Activated naive CD8-positive, alpha-beta T cell (primary cell): ENCODE data around the gene SURF2.

Source experiments
- H3K27ac Mint-ChIP-seq: one replicate; pipeline ENCODE4 v1.8.0; 2021; ENCODE audit warnings: mixed read lengths
- H3K27me3 Mint-ChIP-seq: one replicate; pipeline ENCODE4 v1.8.0; 2021; ENCODE audit warnings: mixed read lengths
- H3K36me3 Mint-ChIP-seq: one replicate; pipeline ENCODE4 v1.8.0; 2021; ENCODE audit warnings: mixed read lengths
- H3K4me1 Mint-ChIP-seq: one replicate; pipeline ENCODE4 v1.8.0; 2021; ENCODE audit warnings: low read depth, mixed read lengths
- H3K4me3 Mint-ChIP-seq: one replicate; pipeline ENCODE4 v1.8.0; 2021; ENCODE audit warnings: mild to moderate bottlenecking, mixed read lengths
- H3K9me3 Mint-ChIP-seq: one replicate; pipeline ENCODE4 v1.8.0; 2021; ENCODE audit warnings: low read depth, mixed read lengths

Gene SURF2

DNA sequence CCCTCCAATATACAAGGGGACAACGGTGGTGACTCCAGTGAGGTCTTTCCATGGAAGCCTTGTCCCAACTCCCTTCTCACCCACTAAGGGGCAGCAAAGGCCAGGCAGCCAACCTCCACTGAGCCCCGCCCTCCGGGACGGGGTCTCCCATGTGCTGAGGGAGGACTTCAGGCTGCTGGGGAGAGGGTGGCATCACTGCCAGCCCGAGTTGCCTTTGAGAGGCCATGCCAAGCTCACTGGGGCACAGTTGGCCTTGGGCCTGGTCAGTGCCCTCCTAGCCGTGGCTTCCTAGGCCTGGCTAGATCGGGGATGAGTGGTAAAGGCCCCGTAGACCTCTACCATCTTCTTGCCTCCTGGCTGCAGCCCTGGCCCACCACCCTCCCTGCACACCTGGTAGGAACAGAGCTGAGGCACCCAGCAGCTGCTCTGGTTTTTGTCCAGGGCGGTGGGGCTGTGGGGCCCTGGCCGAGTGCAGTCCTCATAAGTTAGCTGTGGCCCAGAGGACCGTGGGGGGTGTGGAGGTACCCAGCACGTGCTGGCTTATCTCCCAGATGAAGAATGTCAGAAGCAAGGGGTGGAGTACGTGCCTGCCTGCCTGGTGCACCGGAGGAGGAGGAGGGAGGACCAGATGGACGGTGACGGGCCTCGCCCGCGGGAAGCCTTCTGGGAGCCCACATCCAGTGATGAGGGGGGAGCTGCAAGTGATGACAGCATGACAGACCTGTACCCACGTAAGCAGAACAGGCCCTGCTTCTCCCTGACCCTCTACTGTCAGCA is 3.2 kb downstream of the SURF2 start:
- no peaks in the 10 kb centered on the region for H3K27me3 Mint-ChIP-seq
- peaks cover 38% of the 10 kb centered on the region for H3K4me1 Mint-ChIP-seq
- H3K9me3 Mint-ChIP-seq = no peaks in the 10 kb centered on the region
- no peak overlapping the region for H3K27ac Mint-ChIP-seq
- H3K4me3 Mint-ChIP-seq = peak overlapping the region; percentile 42
- H3K36me3 Mint-ChIP-seq = no peaks in the 10 kb centered on the region

DNA sequence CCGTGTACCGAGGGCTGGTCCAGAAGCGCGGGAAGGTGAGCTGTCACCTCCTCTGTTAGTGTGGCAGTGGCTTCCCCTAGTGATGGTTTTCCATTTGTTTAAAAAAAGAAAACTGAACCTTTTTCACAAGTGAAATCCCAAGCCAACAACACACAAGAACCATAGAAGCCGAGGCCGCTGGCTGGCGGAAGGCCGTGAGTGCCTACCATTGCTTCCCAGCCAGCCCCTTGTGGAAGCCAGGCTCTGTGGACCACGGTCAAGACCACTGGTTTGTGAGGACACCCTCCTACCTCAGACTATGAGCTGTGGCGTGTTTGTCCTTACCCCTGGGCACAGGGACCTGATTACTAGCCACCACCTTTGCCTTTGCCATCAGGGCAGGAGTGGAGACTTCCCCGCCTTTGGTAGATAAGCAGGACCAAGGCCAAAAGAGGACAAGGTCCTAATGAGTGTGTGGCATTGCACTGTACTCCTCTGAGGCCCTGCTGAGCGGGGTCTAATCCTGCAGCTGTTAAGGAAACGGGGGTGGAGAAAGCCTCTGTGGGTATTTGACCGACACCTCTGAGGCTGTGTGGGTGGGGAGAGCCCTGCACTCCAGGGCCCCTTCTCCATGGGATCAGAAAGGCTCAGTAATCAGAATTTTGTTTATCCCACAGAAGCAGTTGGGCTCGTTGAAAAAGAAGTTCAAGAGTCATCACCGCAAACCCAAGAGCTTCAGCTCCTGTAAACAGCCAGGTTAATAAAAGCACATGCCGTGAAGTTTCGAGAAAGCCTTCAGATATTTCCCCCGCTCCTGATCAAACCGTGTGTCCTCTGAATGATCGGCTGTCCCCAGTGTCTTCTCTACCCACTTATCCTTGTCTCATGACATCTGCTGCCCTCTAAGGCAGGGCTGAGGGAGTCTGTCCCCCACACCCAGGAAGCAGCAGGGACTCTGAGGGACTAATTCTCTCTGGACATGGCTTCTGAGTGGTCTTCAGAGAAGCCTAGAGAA is 4.3 kb downstream of the SURF2 start:
- Mint-ChIP-seq H3K27me3 (no peaks in the 10 kb centered on the region), H3K27ac (peak overlapping the region; percentile 87), H3K36me3 (no peaks in the 10 kb centered on the region), H3K9me3 (no peaks in the 10 kb centered on the region), H3K4me3 (peak overlapping the region; percentile 27), H3K4me1 (peaks cover 33% of the 10 kb centered on the region)

DNA sequence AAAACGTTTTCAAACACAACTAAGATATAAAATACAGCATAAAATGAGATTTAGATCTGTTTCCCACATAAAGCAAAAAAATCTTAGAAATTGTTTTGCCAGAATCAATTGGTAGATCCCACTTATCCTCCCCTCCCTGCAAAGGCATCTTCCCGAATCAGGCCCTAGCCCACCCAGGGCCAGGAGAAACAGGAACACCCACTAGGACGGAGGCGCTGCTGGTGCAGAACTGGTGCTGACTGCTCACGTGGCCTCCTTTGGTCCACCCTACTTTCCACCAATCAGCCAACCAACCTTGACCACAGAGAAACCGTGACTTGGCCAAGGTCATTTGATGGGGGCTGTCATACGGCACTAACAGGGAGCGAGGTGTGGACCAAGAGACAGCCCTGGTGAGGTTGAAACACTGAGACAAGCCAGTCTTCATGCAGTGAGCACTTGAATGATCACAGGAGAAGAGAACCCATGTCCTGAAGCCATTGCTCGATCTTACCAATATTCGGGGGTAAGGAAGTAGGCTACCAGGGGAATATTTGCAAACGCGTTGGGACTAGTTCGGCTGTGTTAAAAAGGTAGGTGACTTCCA is 5.2 kb downstream of the SURF2 start:
- H3K27me3 Mint-ChIP-seq = no peaks in the 10 kb centered on the region
- peak overlapping the region; percentile 87 for H3K27ac Mint-ChIP-seq
- peaks cover 38% of the 10 kb centered on the region for H3K4me1 Mint-ChIP-seq
- H3K9me3 Mint-ChIP-seq = no peaks in the 10 kb centered on the region
- H3K36me3 Mint-ChIP-seq = no peaks in the 10 kb centered on the region
- no peak overlapping the region for H3K4me3 Mint-ChIP-seq

DNA sequence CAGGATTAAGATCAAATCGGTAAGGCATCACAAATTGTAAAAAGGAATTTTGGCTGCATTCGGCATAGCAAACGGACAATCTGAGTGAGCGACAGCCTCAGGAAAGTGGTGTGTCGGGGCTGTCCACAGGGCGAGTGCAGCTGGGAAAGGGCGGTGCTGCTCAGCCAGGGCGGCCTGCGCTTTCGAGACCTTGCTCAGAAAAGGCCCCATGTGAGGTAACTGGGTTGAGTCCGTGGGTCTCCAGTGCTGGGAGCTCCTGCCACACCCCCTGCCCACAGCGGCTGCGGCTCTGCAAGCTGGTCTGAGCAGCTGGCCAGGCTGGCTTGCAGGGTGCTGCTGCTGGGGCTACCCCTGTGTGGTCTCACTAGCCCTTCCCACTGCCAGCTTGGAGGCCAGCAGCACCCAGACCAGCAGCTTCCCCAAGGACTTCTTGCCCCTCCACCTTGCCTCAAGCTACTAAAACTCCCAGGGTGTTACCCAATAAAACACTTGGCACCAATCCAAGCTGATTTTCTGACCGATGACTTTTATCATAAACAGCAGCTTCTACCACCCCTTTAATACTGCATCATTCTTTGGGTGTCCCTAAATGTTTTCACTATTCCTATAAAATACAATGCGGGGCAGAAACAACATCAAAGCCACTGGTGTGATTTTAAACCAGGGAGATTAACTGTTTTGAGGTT is 6.2 kb downstream of the SURF2 start:
- Mint-ChIP-seq H3K4me3 (no peak overlapping the region), H3K4me1 (peaks cover 36% of the 10 kb centered on the region), H3K36me3 (no peaks in the 10 kb centered on the region), H3K27me3 (no peaks in the 10 kb centered on the region), H3K27ac (peak overlapping the region; percentile 75), H3K9me3 (no peaks in the 10 kb centered on the region)

DNA sequence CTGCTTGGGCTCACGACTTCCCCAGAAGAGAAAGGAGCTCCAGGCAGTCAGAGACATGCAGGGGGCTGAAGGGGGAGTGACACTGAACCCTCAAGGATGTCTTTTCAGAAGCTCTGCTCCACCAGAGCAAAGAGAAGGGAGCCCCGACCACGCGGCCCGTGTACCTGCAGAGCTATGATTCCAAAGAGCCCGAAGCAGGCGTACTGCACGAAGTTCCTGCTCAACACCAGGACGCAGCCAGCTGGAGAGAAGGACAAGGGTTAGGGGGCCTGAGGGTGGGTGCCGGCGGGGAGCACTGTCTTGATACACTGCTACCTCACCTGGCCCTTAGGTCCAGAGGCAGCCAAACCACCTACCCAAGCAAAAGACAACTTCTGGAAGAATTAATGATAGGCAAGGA is 10.1 kb downstream of the SURF2 start:
- Mint-ChIP-seq H3K4me1 (peaks cover 45% of the 10 kb centered on the region), H3K27me3 (no peaks in the 10 kb centered on the region), H3K9me3 (no peaks in the 10 kb centered on the region), H3K27ac (no peak overlapping the region), H3K36me3 (peaks cover 3% of the 10 kb centered on the region), H3K4me3 (no peak overlapping the region)

DNA sequence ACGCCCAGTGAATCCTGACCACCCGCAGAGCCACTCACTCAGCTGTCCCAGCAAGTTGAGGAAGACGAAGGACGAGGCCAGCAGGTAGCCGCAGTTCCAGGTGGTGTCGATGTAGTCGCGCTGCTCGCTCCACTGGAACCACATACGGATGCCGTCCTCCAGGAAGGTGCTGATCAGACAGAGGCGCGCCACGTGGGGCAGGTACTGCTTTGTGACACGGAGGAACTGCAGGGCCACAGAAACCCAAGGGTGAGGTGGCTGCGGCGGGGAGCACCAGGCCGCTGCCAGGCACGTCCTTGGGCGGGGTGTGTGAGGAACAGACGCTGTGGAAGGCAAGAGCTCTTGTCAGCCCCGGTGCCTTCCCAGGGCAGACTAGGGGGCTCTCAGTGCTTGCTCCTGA is 10.9 kb downstream of the SURF2 start:
- H3K4me3 Mint-ChIP-seq = no peak overlapping the region
- H3K27me3 Mint-ChIP-seq = no peaks in the 10 kb centered on the region
- H3K9me3 Mint-ChIP-seq = no peaks in the 10 kb centered on the region
- H3K27ac Mint-ChIP-seq = no peak overlapping the region
- peaks cover 3% of the 10 kb centered on the region for H3K36me3 Mint-ChIP-seq
- peaks cover 53% of the 10 kb centered on the region for H3K4me1 Mint-ChIP-seq

DNA sequence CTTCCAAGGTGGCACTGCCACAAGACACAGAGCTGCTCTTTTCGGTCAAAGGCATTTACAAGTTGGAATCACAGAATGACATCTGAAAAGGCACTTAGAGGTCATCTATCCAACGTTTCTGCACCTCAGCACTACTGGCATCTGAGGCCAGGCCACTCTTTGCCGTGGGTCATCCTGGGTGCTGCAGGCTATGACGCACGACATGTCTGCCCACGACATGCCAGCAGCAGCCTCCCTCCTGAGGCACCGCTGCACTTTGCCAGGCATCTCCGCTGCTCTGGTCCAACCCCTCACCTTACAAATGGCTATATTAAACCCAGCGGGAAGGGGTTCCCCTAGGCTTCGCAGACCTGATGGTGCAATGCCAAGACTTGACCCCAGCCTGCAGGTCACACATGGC is 11.4 kb downstream of the SURF2 start:
- Mint-ChIP-seq H3K9me3 (no peaks in the 10 kb centered on the region), H3K27ac (no peak overlapping the region), H3K27me3 (no peaks in the 10 kb centered on the region), H3K36me3 (peaks cover 6% of the 10 kb centered on the region), H3K4me3 (no peak overlapping the region), H3K4me1 (peaks cover 59% of the 10 kb centered on the region)

DNA sequence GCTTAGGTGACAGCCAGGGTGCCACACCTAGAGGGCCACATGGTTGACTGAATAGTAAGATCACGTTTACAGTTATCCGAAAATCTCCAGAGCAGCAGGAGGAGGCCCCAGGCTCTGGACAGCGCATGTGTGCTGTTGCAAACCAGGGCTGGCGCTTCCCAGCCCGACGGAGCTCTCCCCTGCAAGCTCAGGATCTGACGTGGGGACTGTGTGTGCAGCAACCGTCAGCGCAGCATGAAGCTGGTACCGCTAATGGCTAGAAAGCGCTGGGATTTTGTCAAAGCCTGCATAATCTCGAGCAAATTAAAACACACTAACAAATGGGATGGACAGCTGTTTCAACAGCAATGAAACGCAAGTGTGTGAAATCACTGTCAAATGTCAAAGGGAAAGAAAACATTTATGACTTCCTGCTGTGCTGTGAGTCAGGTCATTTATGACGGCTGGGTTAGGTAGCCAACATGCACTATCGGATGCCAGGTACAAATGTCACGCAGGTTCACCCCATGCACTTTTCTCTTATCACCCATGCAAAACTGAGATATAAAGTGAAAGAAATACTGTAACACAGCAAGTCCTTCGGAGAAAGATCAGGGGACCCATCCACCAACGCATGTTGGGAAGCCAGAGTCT is 12.0 kb downstream of the SURF2 start:
- H3K36me3 Mint-ChIP-seq = peaks cover 6% of the 10 kb centered on the region
- peak overlapping the region; percentile 80 for H3K4me3 Mint-ChIP-seq
- H3K9me3 Mint-ChIP-seq = no peaks in the 10 kb centered on the region
- peak overlapping the region; percentile 88 for H3K27ac Mint-ChIP-seq
- peaks cover 65% of the 10 kb centered on the region for H3K4me1 Mint-ChIP-seq
- no peaks in the 10 kb centered on the region for H3K27me3 Mint-ChIP-seq

DNA sequence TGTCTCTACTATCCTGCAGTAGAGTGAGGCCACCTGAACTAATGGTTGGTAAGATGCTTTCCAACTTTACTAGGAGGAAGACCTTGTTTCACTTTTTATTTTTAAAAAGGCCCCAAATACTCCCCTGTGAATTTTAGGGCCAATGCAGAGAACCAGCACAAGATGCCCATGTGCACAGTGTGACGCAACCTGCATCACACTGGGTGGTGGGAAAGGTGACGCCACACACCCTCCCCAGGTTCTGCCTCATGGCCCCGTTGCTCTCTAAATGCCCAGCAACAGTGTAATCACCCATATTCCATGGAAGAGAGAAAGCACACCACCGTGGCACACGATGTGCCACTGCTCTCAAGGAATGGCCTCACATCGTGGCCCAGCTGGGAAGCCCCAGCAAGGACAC is 13.1 kb downstream of the SURF2 start:
- Mint-ChIP-seq H3K27ac (peak overlapping the region; percentile 88), H3K4me1 (peaks cover 69% of the 10 kb centered on the region), H3K4me3 (peak overlapping the region; percentile 80), H3K27me3 (no peaks in the 10 kb centered on the region), H3K36me3 (peaks cover 6% of the 10 kb centered on the region), H3K9me3 (no peaks in the 10 kb centered on the region)

DNA sequence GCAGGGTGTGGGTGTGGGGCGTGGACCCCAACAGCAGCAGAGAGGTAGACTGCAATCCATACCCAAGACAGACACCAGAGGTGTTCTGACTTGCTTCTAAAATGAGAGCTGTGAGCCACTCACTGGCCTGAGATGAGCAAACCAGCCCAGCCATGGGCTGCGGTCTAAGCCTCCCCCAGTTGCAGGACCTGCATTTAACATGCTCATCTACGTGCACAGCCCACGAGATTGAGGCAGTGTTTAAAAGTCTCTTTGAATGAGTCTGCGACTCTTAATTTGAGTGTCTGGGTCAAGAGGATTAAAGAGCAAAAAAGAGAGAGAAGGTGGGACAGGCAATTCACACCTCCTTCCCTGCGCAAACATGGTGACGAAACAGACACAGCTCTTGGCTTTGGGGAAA is 13.6 kb downstream of the SURF2 start:
- H3K4me3 Mint-ChIP-seq = peak overlapping the region; percentile 80
- no peaks in the 10 kb centered on the region for H3K27me3 Mint-ChIP-seq
- H3K36me3 Mint-ChIP-seq = peaks cover 6% of the 10 kb centered on the region
- no peaks in the 10 kb centered on the region for H3K9me3 Mint-ChIP-seq
- peak overlapping the region; percentile 88 for H3K27ac Mint-ChIP-seq
- H3K4me1 Mint-ChIP-seq = peaks cover 71% of the 10 kb centered on the region

DNA sequence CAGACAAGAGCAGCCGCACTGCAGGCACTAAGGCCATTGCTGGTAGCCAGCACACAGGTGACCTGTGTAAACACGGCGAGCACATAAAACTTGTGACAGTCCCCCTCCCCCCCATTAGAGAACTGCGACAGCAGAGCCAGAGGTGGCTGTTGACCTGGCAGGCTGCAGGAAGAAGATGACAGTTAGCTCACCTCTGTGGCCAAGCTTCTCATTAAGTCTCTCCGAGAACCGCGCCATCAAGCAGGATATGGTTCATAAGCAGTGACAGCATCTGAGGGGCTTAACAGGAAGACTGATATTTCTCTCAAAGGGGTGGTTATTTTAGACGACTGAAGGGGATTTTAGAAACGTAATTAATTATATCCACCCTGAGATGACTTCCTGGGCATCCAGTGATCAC is 14.3 kb downstream of the SURF2 start:
- Mint-ChIP-seq H3K27me3 (no peaks in the 10 kb centered on the region), H3K4me3 (peak overlapping the region; percentile 80), H3K4me1 (peaks cover 71% of the 10 kb centered on the region), H3K9me3 (no peaks in the 10 kb centered on the region), H3K27ac (peak overlapping the region; percentile 88), H3K36me3 (peaks cover 6% of the 10 kb centered on the region)

DNA sequence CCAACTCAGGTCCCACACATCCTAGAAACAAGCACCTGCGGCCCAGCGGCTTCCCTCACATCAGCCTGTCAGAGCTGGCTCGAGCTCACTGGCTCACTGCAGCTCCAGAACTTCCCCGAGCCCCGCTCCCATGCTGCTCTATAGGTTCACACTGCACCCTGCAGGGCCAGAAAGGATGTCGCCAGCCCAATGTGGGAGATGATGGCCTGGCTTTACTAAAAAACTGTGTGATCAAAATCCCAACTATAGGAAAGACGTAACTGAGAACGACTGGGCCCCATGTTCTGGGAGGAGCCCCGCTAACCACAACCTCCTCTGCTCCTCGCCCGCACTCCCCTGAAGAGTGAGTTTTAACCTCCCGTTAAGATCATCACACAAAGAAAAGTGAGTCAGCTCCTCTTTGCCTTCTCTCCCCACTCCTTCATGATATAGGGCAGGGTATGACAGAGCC is 14.9 kb downstream of the SURF2 start:
- peak overlapping the region; percentile 80 for H3K4me3 Mint-ChIP-seq
- H3K27me3 Mint-ChIP-seq = no peaks in the 10 kb centered on the region
- peak overlapping the region; percentile 88 for H3K27ac Mint-ChIP-seq
- peaks cover 6% of the 10 kb centered on the region for H3K36me3 Mint-ChIP-seq
- peaks cover 66% of the 10 kb centered on the region for H3K4me1 Mint-ChIP-seq
- no peaks in the 10 kb centered on the region for H3K9me3 Mint-ChIP-seq

DNA sequence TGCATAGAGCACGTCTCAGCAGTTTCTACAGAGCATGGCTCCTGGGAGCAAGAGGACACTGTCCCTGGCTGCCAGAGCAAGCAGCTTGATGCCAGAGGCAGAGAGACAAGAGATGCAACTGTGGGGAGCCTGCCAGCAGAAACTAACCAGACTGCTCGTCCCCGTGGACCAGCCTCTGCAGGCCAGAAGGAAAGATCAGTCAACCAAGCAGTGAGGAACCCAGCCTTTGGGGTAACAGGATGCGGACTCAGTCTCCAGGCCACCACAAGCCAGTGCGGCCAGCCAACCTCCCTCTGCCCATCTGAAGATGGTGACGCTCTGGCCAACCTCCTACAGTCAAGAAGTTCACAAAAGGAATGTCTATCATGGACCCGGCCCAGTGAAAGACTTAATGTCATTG is 15.8 kb downstream of the SURF2 start:
- peaks cover 63% of the 10 kb centered on the region for H3K4me1 Mint-ChIP-seq
- no peaks in the 10 kb centered on the region for H3K27me3 Mint-ChIP-seq
- no peaks in the 10 kb centered on the region for H3K9me3 Mint-ChIP-seq
- peak overlapping the region; percentile 88 for H3K27ac Mint-ChIP-seq
- peak overlapping the region; percentile 80 for H3K4me3 Mint-ChIP-seq
- peaks cover 6% of the 10 kb centered on the region for H3K36me3 Mint-ChIP-seq

DNA sequence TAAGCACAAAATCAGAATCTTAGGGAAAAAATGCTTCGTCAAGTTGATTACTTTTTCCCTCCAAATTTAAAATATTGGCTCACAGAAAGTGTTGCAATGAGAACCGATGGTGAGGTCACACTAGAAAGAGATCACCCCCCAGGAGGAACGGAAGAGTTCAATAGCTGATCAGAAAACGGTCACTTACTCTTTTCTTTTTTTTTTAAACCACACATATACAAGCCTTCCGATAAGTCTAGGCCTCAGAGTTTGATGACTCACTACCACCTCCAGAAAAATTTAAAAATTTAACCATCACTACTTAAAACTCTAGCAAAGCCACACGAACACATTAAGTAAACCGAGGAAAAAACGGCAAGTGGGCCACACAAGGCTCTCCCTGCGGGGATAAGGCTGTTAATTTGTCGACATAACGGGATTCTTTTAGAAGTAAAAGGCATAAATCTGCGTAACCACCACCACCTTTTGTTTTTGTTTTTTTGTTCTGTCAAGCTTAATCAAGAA is 18.3 kb downstream of the SURF2 start:
- peaks cover 45% of the 10 kb centered on the region for H3K4me1 Mint-ChIP-seq
- no peaks in the 10 kb centered on the region for H3K9me3 Mint-ChIP-seq
- H3K27ac Mint-ChIP-seq = peak overlapping the region; percentile 93
- H3K27me3 Mint-ChIP-seq = no peaks in the 10 kb centered on the region
- H3K36me3 Mint-ChIP-seq = peaks cover 3% of the 10 kb centered on the region
- peak overlapping the region; percentile 93 for H3K4me3 Mint-ChIP-seq
